Neural cell (in vitro differentiated cells): ENCODE results near the gene COASY. TPM values are rescaled to one million over a fixed set of nuclear protein-coding genes. Genes with fewer than 3 reads are reported as not detected.

Experiments used
- H2AFZ ChIP-seq: fragments of 200-600, 300-800 bp; sonication (generic), shearing (Covaris generic); 2 replicates; pipeline ENCODE4 v1.6.0; 2014; ENCODE audit warnings: low read depth, mild to moderate bottlenecking, antibody characterized with exemption, low read length, moderate library complexity
- H3F3A ChIP-seq: fragments of 200-600 bp; shearing (Covaris generic); 2 replicates; pipeline ENCODE4 v1.6.1; 2016; ENCODE audit warnings: mild to moderate bottlenecking, moderate library complexity, mixed read lengths, antibody characterized with exemption, low read length; ENCODE audit not compliant: insufficient read depth, poor library complexity, severe bottlenecking
- H3K27ac ChIP-seq: fragments of 200-600, 300-800 bp; sonication (generic), shearing (Covaris generic); 2 replicates; pipeline ENCODE4 v1.5.1; 2014; ENCODE audit warnings: mild to moderate bottlenecking, low read length, moderate library complexity
- H3K27me3 ChIP-seq: fragments of 300-800, 200-600 bp; sonication (generic), shearing (Covaris generic); 2 replicates; pipeline ENCODE4 v1.6.0; 2014; ENCODE audit warnings: mild to moderate bottlenecking, low read depth, low read length, moderate library complexity; ENCODE audit not compliant: insufficient read depth
- H3K36me3 ChIP-seq: fragments of 300-800, 200-600 bp; sonication (generic), shearing (Covaris generic); 2 replicates; pipeline ENCODE4 v1.5.1; 2014; ENCODE audit warnings: mild to moderate bottlenecking, antibody characterized with exemption, low read length, moderate library complexity; ENCODE audit not compliant: insufficient read depth
- H3K4me2 ChIP-seq: fragments of 300-800, 200-600 bp; sonication (generic), shearing (Covaris generic); 2 replicates; pipeline ENCODE4 v1.6.0; 2014; ENCODE audit warnings: mild to moderate bottlenecking, low read length
- H3K4me3 ChIP-seq: fragments of 300-800, 200-600 bp; sonication (generic), shearing (Covaris generic); 2 replicates; pipeline ENCODE4 v1.5.1; 2014; ENCODE audit warnings: mild to moderate bottlenecking, low read length, moderate library complexity
- H3K79me2 ChIP-seq: fragments of 200-600 bp; shearing (Covaris generic); replicated peaks from 2 replicates; pipeline ENCODE4 v1.6.0; 2014; ENCODE audit warnings: mild to moderate bottlenecking, low read length, moderate library complexity; ENCODE audit not compliant: insufficient read depth
- H3K9ac ChIP-seq: fragments of 300-800, 200-600 bp; sonication (generic), shearing (Covaris generic); 2 replicates; pipeline ENCODE4 v1.6.1; 2016; ENCODE audit warnings: mild to moderate bottlenecking, low read length, mixed read lengths
- H3K9me2 ChIP-seq: fragments of 200-600 bp; shearing (Covaris generic); 2 replicates; pipeline ENCODE4 v1.6.1; 2016; ENCODE audit warnings: mild to moderate bottlenecking, low read length, mixed read lengths; ENCODE audit not compliant: insufficient read depth
- H3K9me3 ChIP-seq: fragments of 200-600, 300-800 bp; sonication (generic), shearing (Covaris generic); 2 replicates; pipeline ENCODE4 v1.6.1; 2016; ENCODE audit warnings: mild to moderate bottlenecking, mixed run types, low read length, moderate library complexity, mixed read lengths
- H4K20me1 ChIP-seq: fragments of 200-600 bp; shearing (Covaris generic); 2 replicates; pipeline ENCODE4 v1.6.1; 2016; ENCODE audit warnings: mild to moderate bottlenecking, mixed run types; ENCODE audit not compliant: insufficient read depth
- EP300 ChIP-seq: fragments of 450-650 bp; conservative IDR thresholded peaks from 2 replicates; pipeline ENCODE4 v1.6.1; 2014; ENCODE audit warnings: antibody characterized with exemption, mild to moderate bottlenecking, moderate library complexity; ENCODE audit not compliant: poor library complexity, severe bottlenecking
- EZH2 ChIP-seq: fragments of 200-600, 300-800 bp; shearing (Covaris generic), sonication (generic); IDR thresholded peaks from 2 replicates; pipeline ENCODE4 v1.6.1; 2014; ENCODE audit warnings: antibody characterized with exemption, low read length, borderline replicate concordance, mild to moderate bottlenecking; ENCODE audit not compliant: insufficient read depth, poor library complexity, severe bottlenecking
- MXI1 ChIP-seq: fragments of 450-650 bp; conservative IDR thresholded peaks from 2 replicates; pipeline ENCODE4 v1.6.1; 2014; ENCODE audit warnings: antibody characterized with exemption, mild to moderate bottlenecking; ENCODE audit not compliant: poor library complexity, severe bottlenecking
- POLR2AphosphoS5 ChIP-seq: IDR thresholded peaks from 2 replicates; pipeline ENCODE4 v1.6.1; 2012
- RAD21 ChIP-seq: fragments of 450-650 bp; conservative IDR thresholded peaks from 2 replicates; pipeline ENCODE4 v1.6.1; 2014; ENCODE audit warnings: antibody characterized with exemption, mild to moderate bottlenecking, moderate library complexity
- SMC3 ChIP-seq: fragments of 450-650 bp; conservative IDR thresholded peaks from 2 replicates; pipeline ENCODE4 v1.6.1; 2014; ENCODE audit warnings: antibody characterized with exemption, mild to moderate bottlenecking, moderate library complexity; ENCODE audit not compliant: poor library complexity
- TAF1 ChIP-seq: IDR thresholded peaks from 2 replicates; pipeline ENCODE4 v1.6.1; 2012; ENCODE audit warnings: low read depth
- polyA plus RNA-seq: library from polyadenylated mRNA; depleted of rRNA; stranded (reverse); fragments of >200 nt; gene quantifications from 2 replicates; pipeline ENCODE4 v1.2.3, GENCODE V29; 2014
- TF ChIP-seq, protein P1 (sequence below): IDR thresholded peaks from 2 replicates; pipeline ENCODE4 v1.6.1; 2012; ENCODE audit warnings: borderline replicate concordance
- TF ChIP-seq, protein P2 (sequence below): fragments of 450-650 bp; IDR thresholded peaks from 2 replicates; pipeline ENCODE4 v1.5.1; 2014; ENCODE audit warnings: antibody characterized with exemption, mild to moderate bottlenecking, moderate library complexity; ENCODE audit not compliant: poor library complexity, severe bottlenecking

COASY gene
- polyA plus RNA-seq, 1 donor from 2014 or later = 8.2 TPM

DNA sequence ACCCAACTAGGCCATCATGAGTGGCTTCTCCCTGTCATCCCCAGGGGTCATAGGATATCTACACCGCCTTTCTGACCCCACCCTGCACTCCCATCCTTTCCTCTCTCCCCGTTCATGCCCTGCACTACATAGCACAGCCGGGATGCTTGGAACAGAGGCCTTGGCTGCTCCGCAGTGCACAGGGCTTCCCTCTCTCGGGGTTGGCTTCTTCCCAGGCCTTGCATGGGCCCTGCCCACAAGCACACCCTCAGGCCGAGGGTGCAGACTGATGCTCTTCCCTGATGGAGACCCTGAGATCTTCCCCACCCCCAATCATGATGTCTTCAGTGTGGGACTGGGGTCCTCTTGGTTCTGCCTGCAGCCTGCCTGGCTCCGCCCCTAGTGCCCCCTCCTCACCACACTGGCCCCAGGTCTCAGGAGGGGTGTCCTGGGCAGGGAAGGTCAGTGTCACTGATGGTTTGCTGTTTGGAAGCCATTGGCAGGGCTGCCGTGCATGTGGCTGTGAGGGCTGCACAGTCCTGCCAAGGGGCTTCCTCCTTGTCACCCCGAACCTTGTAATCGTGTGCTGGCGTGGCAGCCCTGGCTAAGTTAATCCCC, 40.2 kb upstream of the COASY start:
- Histone ChIP-seq H3K27ac (no peak overlapping the region), H3K9ac (no peak overlapping the region)

DNA sequence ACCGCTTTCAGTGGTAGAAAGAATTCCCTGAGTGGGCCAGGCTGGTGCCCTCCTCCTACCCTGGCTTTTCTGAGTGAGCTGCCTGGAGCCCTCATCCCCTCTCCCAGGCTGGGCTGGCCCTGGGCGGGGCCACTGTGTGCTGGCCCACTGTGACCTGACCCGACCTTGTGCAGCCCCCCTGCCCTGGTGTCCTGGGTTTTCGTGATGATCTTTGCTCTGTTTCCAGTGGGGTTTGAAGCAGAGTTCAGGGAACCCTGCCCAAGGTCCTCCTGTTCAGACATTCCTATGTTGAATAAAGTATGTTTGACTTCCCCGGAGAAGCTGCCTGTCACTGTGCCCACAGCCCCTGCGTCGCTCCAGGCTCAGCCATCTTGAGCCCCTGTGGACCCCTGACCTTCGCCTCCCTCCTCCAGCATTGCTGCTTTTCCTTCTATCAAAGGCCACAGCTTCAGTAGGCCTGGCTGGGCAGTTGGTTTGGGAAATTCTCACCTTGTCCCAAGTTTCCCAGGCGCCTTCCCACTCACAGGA, 39.6 kb upstream of the COASY start:
- Histone ChIP-seq H3K27ac (no peak overlapping the region), H3K9ac (no peak overlapping the region), H4K20me1 (no peaks in the 10 kb centered on the region), H3K4me3 (no peak overlapping the region), H3F3A (no peaks in the 10 kb centered on the region), H3K27me3 (no peaks in the 10 kb centered on the region), H3K36me3 (no peaks in the 10 kb centered on the region), H3K9me3 (no peaks in the 10 kb centered on the region), H3K9me2 (no peaks in the 10 kb centered on the region), H3K79me2 (no peaks in the 10 kb centered on the region), H2AFZ (no peak overlapping the region), H3K4me2 (no peak overlapping the region)
- no peak for TF ChIP-seq RAD21
- no peak for TF ChIP-seq MXI1
- TF ChIP-seq, protein P1, sequence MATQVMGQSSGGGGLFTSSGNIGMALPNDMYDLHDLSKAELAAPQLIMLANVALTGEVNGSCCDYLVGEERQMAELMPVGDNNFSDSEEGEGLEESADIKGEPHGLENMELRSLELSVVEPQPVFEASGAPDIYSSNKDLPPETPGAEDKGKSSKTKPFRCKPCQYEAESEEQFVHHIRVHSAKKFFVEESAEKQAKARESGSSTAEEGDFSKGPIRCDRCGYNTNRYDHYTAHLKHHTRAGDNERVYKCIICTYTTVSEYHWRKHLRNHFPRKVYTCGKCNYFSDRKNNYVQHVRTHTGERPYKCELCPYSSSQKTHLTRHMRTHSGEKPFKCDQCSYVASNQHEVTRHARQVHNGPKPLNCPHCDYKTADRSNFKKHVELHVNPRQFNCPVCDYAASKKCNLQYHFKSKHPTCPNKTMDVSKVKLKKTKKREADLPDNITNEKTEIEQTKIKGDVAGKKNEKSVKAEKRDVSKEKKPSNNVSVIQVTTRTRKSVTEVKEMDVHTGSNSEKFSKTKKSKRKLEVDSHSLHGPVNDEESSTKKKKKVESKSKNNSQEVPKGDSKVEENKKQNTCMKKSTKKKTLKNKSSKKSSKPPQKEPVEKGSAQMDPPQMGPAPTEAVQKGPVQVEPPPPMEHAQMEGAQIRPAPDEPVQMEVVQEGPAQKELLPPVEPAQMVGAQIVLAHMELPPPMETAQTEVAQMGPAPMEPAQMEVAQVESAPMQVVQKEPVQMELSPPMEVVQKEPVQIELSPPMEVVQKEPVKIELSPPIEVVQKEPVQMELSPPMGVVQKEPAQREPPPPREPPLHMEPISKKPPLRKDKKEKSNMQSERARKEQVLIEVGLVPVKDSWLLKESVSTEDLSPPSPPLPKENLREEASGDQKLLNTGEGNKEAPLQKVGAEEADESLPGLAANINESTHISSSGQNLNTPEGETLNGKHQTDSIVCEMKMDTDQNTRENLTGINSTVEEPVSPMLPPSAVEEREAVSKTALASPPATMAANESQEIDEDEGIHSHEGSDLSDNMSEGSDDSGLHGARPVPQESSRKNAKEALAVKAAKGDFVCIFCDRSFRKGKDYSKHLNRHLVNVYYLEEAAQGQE = no peak
- TF ChIP-seq EP300 = no peak
- TF ChIP-seq, protein P2, sequence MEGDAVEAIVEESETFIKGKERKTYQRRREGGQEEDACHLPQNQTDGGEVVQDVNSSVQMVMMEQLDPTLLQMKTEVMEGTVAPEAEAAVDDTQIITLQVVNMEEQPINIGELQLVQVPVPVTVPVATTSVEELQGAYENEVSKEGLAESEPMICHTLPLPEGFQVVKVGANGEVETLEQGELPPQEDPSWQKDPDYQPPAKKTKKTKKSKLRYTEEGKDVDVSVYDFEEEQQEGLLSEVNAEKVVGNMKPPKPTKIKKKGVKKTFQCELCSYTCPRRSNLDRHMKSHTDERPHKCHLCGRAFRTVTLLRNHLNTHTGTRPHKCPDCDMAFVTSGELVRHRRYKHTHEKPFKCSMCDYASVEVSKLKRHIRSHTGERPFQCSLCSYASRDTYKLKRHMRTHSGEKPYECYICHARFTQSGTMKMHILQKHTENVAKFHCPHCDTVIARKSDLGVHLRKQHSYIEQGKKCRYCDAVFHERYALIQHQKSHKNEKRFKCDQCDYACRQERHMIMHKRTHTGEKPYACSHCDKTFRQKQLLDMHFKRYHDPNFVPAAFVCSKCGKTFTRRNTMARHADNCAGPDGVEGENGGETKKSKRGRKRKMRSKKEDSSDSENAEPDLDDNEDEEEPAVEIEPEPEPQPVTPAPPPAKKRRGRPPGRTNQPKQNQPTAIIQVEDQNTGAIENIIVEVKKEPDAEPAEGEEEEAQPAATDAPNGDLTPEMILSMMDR = no peak
- no peak for TF ChIP-seq EZH2
- TF ChIP-seq TAF1 = no peak
- TF ChIP-seq SMC3 = no peak
- no peak for TF ChIP-seq POLR2AphosphoS5

More for the DNA sequence above, 40.2 kb upstream of the COASY start:
- no peaks in the 10 kb centered on the region for H3K9me2 ChIP-seq
- H3K9me3 ChIP-seq = no peaks in the 10 kb centered on the region
- H2AFZ ChIP-seq = no peak overlapping the region
- no peaks in the 10 kb centered on the region for H3K79me2 ChIP-seq
- H3K36me3 ChIP-seq = no peaks in the 10 kb centered on the region
- TF ChIP-seq SMC3 (no peak), RAD21 (no peak), EP300 (no peak), EZH2 (no peak), POLR2AphosphoS5 (no peak), TAF1 (no peak), MXI1 (no peak)
- TF ChIP-seq, protein P2 = no peak
- TF ChIP-seq, protein P1 = no peak
- H3K4me3 ChIP-seq = no peak overlapping the region
- no peaks in the 10 kb centered on the region for H3K27me3 ChIP-seq
- H3F3A ChIP-seq = no peaks in the 10 kb centered on the region
- no peak overlapping the region for H3K4me2 ChIP-seq
- H4K20me1 ChIP-seq = no peaks in the 10 kb centered on the region
